Measurements from ENCODE around the gene RPL23. TPM values are rescaled to one million over a fixed set of nuclear protein-coding genes. Genes with fewer than 3 reads are reported as not detected.

Gene RPL23
- total RNA-seq (2014; rRNA removed; shearing (Covaris generic)) (1,289 and 1,881 TPM in 2 replicates), total RNA-seq (2022) (1,611 and 1,766 TPM in 2 replicates), Bru-seq, nascent RNA (percentile 100 among the genes with signal in this experiment), BruChase-seq, experiment 1, labeled RNA remaining after a 6-hour chase (percentile 100 among the genes with signal in this experiment), BruChase-seq, experiment 2, labeled RNA remaining after a 2-hour chase (percentile 100 among the genes with signal in this experiment)
- long read RNA-seq, transcript RPL23-210 (2 exons, 429 nt): minor isoform, 7 of 254 reads
- long read RNA-seq, transcript RPL23-206 (5 exons, 2,821 nt): major isoform, 158 of 254 reads
- long read RNA-seq, partial matches to known transcripts: 79 of 254 reads
- long read RNA-seq, other reads (novel, unspliced or antisense): 10 of 254 reads

DNA sequence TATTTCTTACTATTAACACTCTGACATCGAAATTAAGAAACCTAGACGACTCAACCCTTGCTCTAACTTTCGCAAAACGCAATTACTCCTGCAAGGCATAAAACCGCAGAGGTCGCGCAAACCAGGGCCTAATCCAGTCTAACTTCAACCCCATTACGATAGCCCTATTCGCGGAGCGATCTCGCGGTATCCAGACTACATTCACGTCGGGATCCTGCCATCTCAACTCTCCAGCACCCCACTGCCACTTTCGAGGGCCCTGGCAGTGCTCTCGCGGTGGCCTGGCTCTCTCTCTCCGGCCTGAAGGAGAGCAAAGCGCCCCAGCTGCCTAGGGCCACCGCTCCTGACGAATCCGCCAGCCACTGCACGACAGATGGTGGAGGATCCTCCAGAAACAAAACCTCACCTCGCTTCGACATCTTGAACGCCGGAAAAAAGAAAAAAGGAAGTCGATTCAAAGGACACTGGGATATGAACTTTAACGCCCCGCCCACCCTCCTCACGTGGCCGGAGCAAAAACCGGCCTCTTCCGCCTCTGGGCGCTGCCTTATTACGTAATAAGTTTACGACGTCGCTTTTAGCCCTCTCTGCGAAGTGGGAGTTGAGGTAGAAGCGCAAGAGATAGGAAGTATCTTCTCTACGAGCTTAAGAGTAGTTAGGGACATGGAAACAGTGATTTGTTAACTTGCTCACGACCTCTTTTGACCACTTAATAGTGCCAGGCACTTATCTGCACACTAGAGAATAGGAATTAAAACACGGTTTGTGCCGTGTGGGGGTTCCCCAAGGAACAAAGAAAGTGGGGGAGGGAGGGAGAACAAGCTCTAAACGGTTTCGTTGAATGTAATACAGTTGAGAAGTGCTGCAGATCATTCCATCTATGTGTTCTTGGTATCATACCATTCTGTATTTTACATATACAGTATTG lies at the start of gene RPL23:
TSS of gene RPL23 (minus strand) at position 430 of the 928 bp plus-strand sequence. CDS start at position 419, 11 bp downstream.
- Histone ChIP-seq H3K79me2 (ENCODE audit: insufficient read depth, low read depth, low read length) (peaks cover 48% of the 10 kb centered on the region), H3K9me3 (ENCODE audit: low read length) (no peaks in the 10 kb centered on the region), H3K27ac (ENCODE audit: low read depth, low read length, poor library complexity, severe bottlenecking) (peak within 1 kb of the TSS; percentile 96), H3K4me2 (ENCODE audit: low read length) (peak within 1 kb of the TSS; percentile 98), H3K9me2 (ENCODE audit: insufficient read depth, low read length) (no peaks in the 10 kb centered on the region), H3K36me3 (ENCODE audit: insufficient read depth, low read length) (peaks cover 49% of the 10 kb centered on the region), H4K20me1 (ENCODE audit: insufficient read depth, low read length) (peaks cover 28% of the 10 kb centered on the region), H3K4me1 (ENCODE audit: insufficient read depth, low read length, poor library complexity, severe bottlenecking) (peaks cover 42% of the 10 kb centered on the region), H2AFZ (ENCODE audit: low read length) (peak within 1 kb of the TSS; percentile 36; the same call in 1 of the 2 replicates), H3K4me3 (ENCODE audit: low read depth, low read length, poor library complexity, severe bottlenecking) (peak within 1 kb of the TSS; percentile 87)
- TF ChIP-seq EZH2phosphoT487 (IDR thresholded peaks at IDR 0.05; ENCODE audit: borderline replicate concordance, low read depth, low read length): no peak
- no peak for TF ChIP-seq CTCF (conservative IDR thresholded peaks at IDR 0.05; ENCODE audit: low read length)
- ChIA-PET POLR2A (interaction anchor here (0.6 to 3.1 kb wide), 12 partner anchors 10 to 203 kb away, joined by 3 to 56 read pairs (median 4); partner anchors contain the start of genes CWC25, FBXO47, LASP1 and PSMB3), CTCF (ENCODE audit: unreplicated experiment) (interaction anchor here (0.8 kb wide), 1 partner anchor 16 kb away, joined by 4 read pairs; no protein-coding TSS in a partner anchor)
- peak; percentile 99 for DNase-seq (ENCODE audit: low spot score)
- TSS peak; percentile 81 for BruUV-seq (replicated peaks)
- intact Hi-C loops (cut with micrococcal nuclease; ENCODE audit: unreplicated experiment): loop anchor here (1.0 to 5.0 kb wide), 3 partner anchors 15 to 101 kb away; partner anchors contain the start of genes CWC25 and PSMB3

- TF ChIP-seq EZH2phosphoT487 (IDR thresholded peaks at IDR 0.05; ENCODE audit: borderline replicate concordance, low read depth, low read length): no peak
- TF ChIP-seq CTCF (conservative IDR thresholded peaks at IDR 0.05; ENCODE audit: low read length): no peak
- Histone ChIP-seq H3K9me2 (ENCODE audit: insufficient read depth, low read length) (no peaks in the 10 kb centered on the region), H4K20me1 (ENCODE audit: insufficient read depth, low read length) (no peaks in the 10 kb centered on the region), H2AFZ (ENCODE audit: low read length) (no peak overlapping the region), H3K9me3 (ENCODE audit: low read length) (no peaks in the 10 kb centered on the region), H3K36me3 (ENCODE audit: insufficient read depth, low read length) (peaks cover 77% of the 10 kb centered on the region), H3K4me2 (ENCODE audit: low read length) (no peak overlapping the region), H3K79me2 (ENCODE audit: insufficient read depth, low read depth, low read length) (peaks cover 7% of the 10 kb centered on the region; the same call in 1 of the 2 replicates), H3K27ac (ENCODE audit: low read depth, low read length, poor library complexity, severe bottlenecking) (no peak overlapping the region), H3K4me1 (ENCODE audit: insufficient read depth, low read length, poor library complexity, severe bottlenecking) (peaks cover 33% of the 10 kb centered on the region), H3K4me3 (ENCODE audit: low read depth, low read length, poor library complexity, severe bottlenecking) (no peak overlapping the region)
- intact Hi-C loops (cut with micrococcal nuclease; ENCODE audit: unreplicated experiment): no loop called here
- CTCF ChIA-PET (ENCODE audit: unreplicated experiment): interaction anchor here (0.8 kb wide), 1 partner anchor 33 kb away, joined by 3 read pairs; no protein-coding TSS in a partner anchor
- no peak for DNase-seq (ENCODE audit: low spot score)
- POLR2A ChIA-PET: no interaction called here
- BruUV-seq (replicated peaks): no TSS peak
These were observed 47.6 kb upstream of the RPL23 start for GRCh38 chr17:38900978-38901656.
